Measurements from ENCODE around the gene TERT. TPM values are rescaled to one million over a fixed set of nuclear protein-coding genes. Genes with fewer than 3 reads are reported as not detected.

TERT gene
- total and polyA plus RNA-seq, 2 of the 4 experiments (the other 2 are of a cell fraction), result not detected

DNA sequence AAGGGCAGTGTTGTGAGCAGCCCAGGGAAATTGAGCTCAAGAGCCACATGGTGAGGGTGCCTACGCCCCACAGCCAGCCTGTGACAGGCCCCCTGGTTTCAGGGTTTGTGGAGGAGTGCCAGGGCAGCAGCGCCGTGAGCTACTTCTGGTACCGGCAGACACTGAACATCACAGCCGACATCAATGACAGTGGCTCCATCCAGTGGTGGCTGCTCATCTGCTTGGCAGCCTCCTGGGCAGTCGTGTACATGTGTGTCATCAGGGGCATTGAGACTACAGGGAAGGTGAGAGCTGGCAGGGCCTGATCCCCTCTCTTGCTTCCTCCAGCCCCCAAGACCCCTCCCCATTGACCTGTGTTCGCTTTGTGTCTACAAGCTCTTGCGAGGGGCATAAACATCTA is 59.5 kb downstream of the TERT start:
- H2AK5ac ChIP-seq (ENCODE audit: low read depth, low read length), result no peak overlapping the region
- POLR2A ChIA-PET (ENCODE audit: unreplicated experiment), result no interaction called here
- no peak overlapping the region for H2BK20ac ChIP-seq (ENCODE audit: low read depth, low read length)
- no peak overlapping the region for H3K4me2 ChIP-seq (ENCODE audit: low read depth, low read length)
- no peak overlapping the region for H3K4me3 ChIP-seq (ENCODE audit: insufficient read depth, low read depth, low read length)
- no peak overlapping the region for H3K9ac ChIP-seq (ENCODE audit: low read depth, low read length)
- no peaks in the 10 kb centered on the region; the same call in 1 of the 2 replicates for H3K27me3 ChIP-seq (ENCODE audit: control insufficient read depth, insufficient read depth, low read length)
- H3K14ac ChIP-seq (replicated peaks; ENCODE audit: low read depth, low read length), result no peak overlapping the region
- 14% methylated on average over 1 of the region's 8 CpGs; no CpG with 5 or more reads in 1 of the 2 experiments for WGBS, 2 experiments (ENCODE audit: extremely low coverage in 2 of 2, insufficient read length in 1 of 2)
- H3K23ac ChIP-seq (ENCODE audit: low read depth, low read length), result no peak overlapping the region
- in situ Hi-C loops (cut with MboI; ENCODE audit: low sequenced_read_pairs) (no loop called here), intact Hi-C loops (cut with micrococcal nuclease) (no loop called here), dilution Hi-C loops (cut with HindIII; ENCODE audit: low sequenced_read_pairs, unreplicated experiment) (no loop called here)
- no peak overlapping the region for H4K91ac ChIP-seq (ENCODE audit: insufficient read depth, low read depth, low read length)
- no peaks in the 10 kb centered on the region for H3K9me1 ChIP-seq (ENCODE audit: insufficient read depth, low read length)
- no peak overlapping the region for H4K8ac ChIP-seq (ENCODE audit: low read depth in 2 of 2, low read length in 2 of 2)
- H3K4me1 ChIP-seq (ENCODE audit: control insufficient read depth, insufficient read depth, low read length), result no peaks in the 10 kb centered on the region
- no peak overlapping the region for H2AFZ ChIP-seq (replicated peaks; ENCODE audit: low read length, poor library complexity)
- no peak overlapping the region for H3K27ac ChIP-seq (ENCODE audit: insufficient read depth, low read length)
- H3K18ac ChIP-seq (ENCODE audit: low read depth, low read length), result no peak overlapping the region
- no peaks in the 10 kb centered on the region for H3K36me3 ChIP-seq (ENCODE audit: control insufficient read depth, insufficient read depth, low read length)
- H2BK15ac ChIP-seq (ENCODE audit: low read depth, low read length), result no peak overlapping the region
- H2AK9ac ChIP-seq (replicated peaks; ENCODE audit: low read depth, low read length, poor library complexity), result peak overlapping the region; percentile 24
- TF ChIP-seq CHD1 (IDR thresholded peaks at IDR 0.05; ENCODE audit: low read depth, low read length) (no peak), RFX5 (IDR thresholded peaks at IDR 0.05; ENCODE audit: low read depth, low read length) (no peak), RAD21 (IDR thresholded peaks at IDR 0.05; ENCODE audit: low read length) (no peak), SMC3 (IDR thresholded peaks at IDR 0.05; ENCODE audit: low read depth, low read length) (no peak), MAZ (IDR thresholded peaks at IDR 0.05; ENCODE audit: borderline replicate concordance, low read depth, low read length) (no peak)
- TF ChIP-seq, protein P1, sequence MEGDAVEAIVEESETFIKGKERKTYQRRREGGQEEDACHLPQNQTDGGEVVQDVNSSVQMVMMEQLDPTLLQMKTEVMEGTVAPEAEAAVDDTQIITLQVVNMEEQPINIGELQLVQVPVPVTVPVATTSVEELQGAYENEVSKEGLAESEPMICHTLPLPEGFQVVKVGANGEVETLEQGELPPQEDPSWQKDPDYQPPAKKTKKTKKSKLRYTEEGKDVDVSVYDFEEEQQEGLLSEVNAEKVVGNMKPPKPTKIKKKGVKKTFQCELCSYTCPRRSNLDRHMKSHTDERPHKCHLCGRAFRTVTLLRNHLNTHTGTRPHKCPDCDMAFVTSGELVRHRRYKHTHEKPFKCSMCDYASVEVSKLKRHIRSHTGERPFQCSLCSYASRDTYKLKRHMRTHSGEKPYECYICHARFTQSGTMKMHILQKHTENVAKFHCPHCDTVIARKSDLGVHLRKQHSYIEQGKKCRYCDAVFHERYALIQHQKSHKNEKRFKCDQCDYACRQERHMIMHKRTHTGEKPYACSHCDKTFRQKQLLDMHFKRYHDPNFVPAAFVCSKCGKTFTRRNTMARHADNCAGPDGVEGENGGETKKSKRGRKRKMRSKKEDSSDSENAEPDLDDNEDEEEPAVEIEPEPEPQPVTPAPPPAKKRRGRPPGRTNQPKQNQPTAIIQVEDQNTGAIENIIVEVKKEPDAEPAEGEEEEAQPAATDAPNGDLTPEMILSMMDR (conservative IDR thresholded peaks at IDR 0.05; ENCODE audit: low read depth, low read length), result no peak
- H3K79me1 ChIP-seq (ENCODE audit: low read depth in 1 of 2, low read length in 2 of 2), result no peaks in the 10 kb centered on the region
- no peak overlapping the region for H3K4ac ChIP-seq (ENCODE audit: low read depth, low read length)
- DNase-seq, result no peak
- no peak for ATAC-seq (ENCODE audit: low read depth)
- no peak overlapping the region for H4K5ac ChIP-seq (ENCODE audit: low read depth, low read length)
- no peak overlapping the region for H2BK5ac ChIP-seq (ENCODE audit: low read depth, low read length, poor library complexity, severe bottlenecking)
- peaks cover 13% of the 10 kb centered on the region; the same call in 1 of the 2 replicates for H3K9me3 ChIP-seq (ENCODE audit: control insufficient read depth, insufficient read depth, low read length)
- CTCF ChIA-PET, result no interaction called here
- no TSS peak for BruUV-seq (replicated peaks)
- H3K56ac ChIP-seq (ENCODE audit: extremely low read depth, insufficient read depth, low read length), result no peak overlapping the region
- no peak overlapping the region for H2BK120ac ChIP-seq (ENCODE audit: low read depth, low read length)
- no peaks in the 10 kb centered on the region for H4K20me1 ChIP-seq (ENCODE audit: insufficient read depth, low read length)
